Osteoblast (primary cell): Measurements from ENCODE around the gene TMC1. TPM values are rescaled to one million over a fixed set of nuclear protein-coding genes. Genes with fewer than 3 reads are reported as not detected.
A peak's percentile ranks its signal among the peaks of the same experiment; 100 is the strongest.
"Not testable (repeated sequence)": the region's sequence is repeated elsewhere in the genome, so short reads cannot be mapped to it uniquely, and the experiment has no call there.

Experiments used
- DNase-seq: peaks from one replicate; pipeline ENCODE4 v3.0.0; 2011; ENCODE audit warnings: low spot score, mixed read lengths; ENCODE audit not compliant: insufficient read length; ENCODE audit errors: missing footprints
- H2AFZ ChIP-seq: 2 replicates; pipeline ENCODE4 v1.6.0; 2011; ENCODE audit warnings: mild to moderate bottlenecking, low read length
- H3K27ac ChIP-seq: 2 replicates; pipeline ENCODE4 v1.5.1; 2011; ENCODE audit warnings: mild to moderate bottlenecking, low read depth, low read length, moderate library complexity
- H3K27me3 ChIP-seq: 2 replicates; pipeline ENCODE4 v1.6.0; 2012; ENCODE audit warnings: mild to moderate bottlenecking, control low read depth, inconsistent platforms, low read length, moderate library complexity; ENCODE audit not compliant: insufficient read depth
- H3K36me3 ChIP-seq: 2 replicates; pipeline ENCODE4 v1.5.1; 2011; ENCODE audit warnings: mild to moderate bottlenecking, low read length, control low read depth, moderate library complexity; ENCODE audit not compliant: insufficient read depth
- H3K4me1 ChIP-seq: 2 replicates; pipeline ENCODE4 v1.5.1; 2011; ENCODE audit warnings: mild to moderate bottlenecking, low read length, control low read depth, moderate library complexity; ENCODE audit not compliant: insufficient read depth
- H3K4me2 ChIP-seq: 2 replicates; pipeline ENCODE4 v1.6.0; 2011; ENCODE audit warnings: mild to moderate bottlenecking, low read length; ENCODE audit not compliant: insufficient read depth
- H3K4me3 ChIP-seq: fragments of 200-600 bp; sonication (generic); 3 replicates; pipeline ENCODE4 v1.5.1; 2012; ENCODE audit warnings: mild to moderate bottlenecking, low read length, inconsistent platforms; ENCODE audit not compliant: insufficient read depth
- H3K79me2 ChIP-seq: 2 replicates; pipeline ENCODE4 v1.6.0; 2012; ENCODE audit warnings: mild to moderate bottlenecking, low read length, control low read depth, inconsistent platforms; ENCODE audit not compliant: insufficient read depth
- H3K9me3 ChIP-seq: 2 replicates; pipeline ENCODE4 v1.5.1; 2011; ENCODE audit warnings: low read depth, low read length, control low read depth
- H4K20me1 ChIP-seq: 2 replicates; pipeline ENCODE4 v1.6.0; 2012; ENCODE audit warnings: mild to moderate bottlenecking, low read length, control low read depth; ENCODE audit not compliant: insufficient read depth
- CTCF ChIP-seq: IDR thresholded peaks from 2 replicates; pipeline ENCODE4 v1.5.1; 2011; ENCODE audit warnings: mild to moderate bottlenecking, low read depth, low read length, moderate library complexity; ENCODE audit errors: extremely low read depth
- total RNA-seq: library from RNA; depleted of rRNA; stranded (reverse); fragments of >200 nt; gene quantifications from 2 replicates; pipeline ENCODE4 v1.2.3, GENCODE V29; 2012

The TMC1 gene
- total RNA-seq: under 0.01 TPM in 1 of 2 replicates, not detected in the other

- H3K4me2 ChIP-seq, H3K4me3 ChIP-seq, H3K9me3 ChIP-seq, DNase-seq, H3K27me3 ChIP-seq, H3K79me2 ChIP-seq, H2AFZ ChIP-seq, H3K36me3 ChIP-seq, H3K27ac ChIP-seq, H4K20me1 ChIP-seq: not testable (repeated sequence)
- H3K4me1 ChIP-seq: peaks cover 14% of the 10 kb centered on the region
These were observed at the start of gene TMC1 for GRCh38 chr9:72521416-72521815. Gene TMC1, plus strand, starts transcription at chr9:72521608. Its CDS starts 127,041 bp downstream, at chr9:72648649.

GRCh38 chr9:72473474-72474261, 47.7 kb upstream of the TMC1 start:
- H4K20me1 ChIP-seq: no peaks in the 10 kb centered on the region
- H3K4me1 ChIP-seq: peaks cover 14% of the 10 kb centered on the region
- no peak overlapping the region for H3K4me3 ChIP-seq
- no peaks in the 10 kb centered on the region for H3K9me3 ChIP-seq
- TF ChIP-seq CTCF: no peak
- DNase-seq: peak; percentile 88
- H3K27ac ChIP-seq: peak overlapping the region; percentile 68
- no peak overlapping the region for H3K4me2 ChIP-seq
- H3K79me2 ChIP-seq: no peaks in the 10 kb centered on the region
- H3K27me3 ChIP-seq: no peaks in the 10 kb centered on the region
- no peak overlapping the region for H2AFZ ChIP-seq
- H3K36me3 ChIP-seq: no peaks in the 10 kb centered on the region

- Histone ChIP-seq H3K27ac (no peak overlapping the region), H3K4me3 (no peak overlapping the region), H3K4me1 (peaks cover 21% of the 10 kb centered on the region), H3K79me2 (no peaks in the 10 kb centered on the region), H3K4me2 (no peak overlapping the region), H3K9me3 (no peaks in the 10 kb centered on the region), H2AFZ (no peak overlapping the region), H3K36me3 (no peaks in the 10 kb centered on the region), H3K27me3 (no peaks in the 10 kb centered on the region), H4K20me1 (no peaks in the 10 kb centered on the region)
- no peak for TF ChIP-seq CTCF
- no peak for DNase-seq
These were observed 46.7 kb upstream of the TMC1 start for GRCh38 chr9:72474676-72475075.

GRCh38 chr9:72476100-72476499, 45.3 kb upstream of the TMC1 start:
- Histone ChIP-seq H3K27me3 (no peaks in the 10 kb centered on the region), H3K36me3 (no peaks in the 10 kb centered on the region), H3K27ac (no peak overlapping the region), H3K9me3 (no peaks in the 10 kb centered on the region), H2AFZ (no peak overlapping the region), H3K4me2 (no peak overlapping the region), H4K20me1 (no peaks in the 10 kb centered on the region), H3K79me2 (no peaks in the 10 kb centered on the region), H3K4me1 (peaks cover 26% of the 10 kb centered on the region), H3K4me3 (no peak overlapping the region)
- no peak for TF ChIP-seq CTCF
- no peak for DNase-seq
